ENCODE measurements around the gene PTH2. TPM values are rescaled to one million over a fixed set of nuclear protein-coding genes. Genes with fewer than 3 reads are reported as not detected.
A peak's percentile ranks its signal among the peaks of the same experiment; 100 is the strongest.

PTH2 gene
- total RNA-seq, 2 donors from 2014 or later: not detected

DNA sequence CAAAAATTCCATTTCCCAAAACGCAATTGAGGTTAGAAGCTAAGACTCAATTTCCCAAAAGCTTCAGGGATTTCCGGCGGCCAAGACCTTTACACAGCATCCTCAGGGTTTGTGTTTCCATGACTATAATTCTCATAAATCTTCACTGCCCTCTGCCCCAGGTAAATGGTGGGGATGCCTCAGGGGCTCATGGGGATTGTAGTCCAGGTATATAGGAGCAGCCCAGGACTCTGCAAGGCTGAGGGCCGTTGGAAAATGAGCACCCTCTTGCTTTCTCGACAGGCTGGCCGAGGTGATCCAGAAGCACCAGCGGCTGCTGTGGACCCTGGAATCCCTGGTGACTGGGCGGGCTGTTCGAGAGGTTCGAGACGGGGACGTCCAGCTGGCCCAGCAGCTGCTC is 36.1 kb upstream of the PTH2 start:
- TF ChIP-seq, protein P1, sequence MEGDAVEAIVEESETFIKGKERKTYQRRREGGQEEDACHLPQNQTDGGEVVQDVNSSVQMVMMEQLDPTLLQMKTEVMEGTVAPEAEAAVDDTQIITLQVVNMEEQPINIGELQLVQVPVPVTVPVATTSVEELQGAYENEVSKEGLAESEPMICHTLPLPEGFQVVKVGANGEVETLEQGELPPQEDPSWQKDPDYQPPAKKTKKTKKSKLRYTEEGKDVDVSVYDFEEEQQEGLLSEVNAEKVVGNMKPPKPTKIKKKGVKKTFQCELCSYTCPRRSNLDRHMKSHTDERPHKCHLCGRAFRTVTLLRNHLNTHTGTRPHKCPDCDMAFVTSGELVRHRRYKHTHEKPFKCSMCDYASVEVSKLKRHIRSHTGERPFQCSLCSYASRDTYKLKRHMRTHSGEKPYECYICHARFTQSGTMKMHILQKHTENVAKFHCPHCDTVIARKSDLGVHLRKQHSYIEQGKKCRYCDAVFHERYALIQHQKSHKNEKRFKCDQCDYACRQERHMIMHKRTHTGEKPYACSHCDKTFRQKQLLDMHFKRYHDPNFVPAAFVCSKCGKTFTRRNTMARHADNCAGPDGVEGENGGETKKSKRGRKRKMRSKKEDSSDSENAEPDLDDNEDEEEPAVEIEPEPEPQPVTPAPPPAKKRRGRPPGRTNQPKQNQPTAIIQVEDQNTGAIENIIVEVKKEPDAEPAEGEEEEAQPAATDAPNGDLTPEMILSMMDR (IDR thresholded peaks at IDR 0.05): no peak
- no peaks in the 10 kb centered on the region for H3K36me3 ChIP-seq
- no peaks in the 10 kb centered on the region for H3K27me3 ChIP-seq
- no peaks in the 10 kb centered on the region for H3K9me3 ChIP-seq
- no peak overlapping the region for H3K27ac ChIP-seq
- no peak overlapping the region for H3K9ac ChIP-seq (ENCODE audit: low read depth in 2 of 2, low read length in 2 of 2)
- intact Hi-C loops (cut with DNase I): no loop called here
- DNase-seq: no peak
- peaks cover under 1% of the 10 kb centered on the region for H3K4me1 ChIP-seq
- H3K4me3 ChIP-seq: no peak overlapping the region

DNA sequence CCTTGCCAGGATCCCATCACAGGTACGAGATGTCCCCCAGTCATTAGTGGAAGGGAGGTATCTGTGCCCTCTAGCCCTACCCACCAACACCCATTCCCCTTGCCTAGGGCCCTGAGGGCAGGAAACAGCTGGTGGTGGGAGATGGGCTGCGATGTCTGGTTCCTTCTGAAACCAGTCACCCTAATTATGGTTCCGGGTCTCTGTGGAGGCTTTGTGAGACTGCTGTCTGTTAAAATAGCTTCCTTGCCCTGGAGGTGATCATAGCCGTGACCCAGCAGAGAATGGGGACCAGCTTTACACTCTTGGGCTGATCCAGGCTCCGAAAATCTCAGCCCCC is 35.3 kb upstream of the PTH2 start:
- intact Hi-C loops (cut with DNase I): no loop called here
- no peak for DNase-seq
- Histone ChIP-seq H3K36me3 (no peaks in the 10 kb centered on the region), H3K4me3 (no peak overlapping the region), H3K9me3 (no peaks in the 10 kb centered on the region), H3K27me3 (no peaks in the 10 kb centered on the region), H3K4me1 (peaks cover 5% of the 10 kb centered on the region), H3K9ac (ENCODE audit: low read depth in 2 of 2, low read length in 2 of 2) (peak overlapping the region; percentile 14 to 58), H3K27ac (peak overlapping the region; percentile 44)
- TF ChIP-seq, protein P1 (IDR thresholded peaks at IDR 0.05): no peak

DNA sequence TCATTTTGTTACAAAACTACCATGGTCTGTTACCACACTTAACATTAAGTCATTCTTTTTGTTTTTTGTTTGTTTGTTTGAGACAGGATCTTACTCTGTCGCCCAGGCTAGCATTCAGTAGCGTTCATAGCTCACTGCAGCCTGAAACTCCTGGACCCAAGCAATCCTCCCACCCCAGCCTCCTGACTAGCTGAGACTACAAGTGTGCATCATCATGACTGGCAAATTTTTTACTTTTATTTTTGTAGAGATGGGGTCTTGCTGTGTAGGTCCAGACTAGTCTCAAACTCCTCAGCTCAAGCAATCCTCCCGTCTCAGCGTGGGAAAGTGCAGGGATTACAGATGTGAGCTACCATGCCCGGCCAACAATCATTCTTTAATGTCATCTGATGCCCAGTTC is 33.1 kb upstream of the PTH2 start:
- Histone ChIP-seq H3K9ac (ENCODE audit: low read depth in 2 of 2, low read length in 2 of 2) (no peak overlapping the region), H3K9me3 (no peaks in the 10 kb centered on the region), H3K4me3 (no peak overlapping the region), H3K36me3 (no peaks in the 10 kb centered on the region), H3K27ac (peak overlapping the region; percentile 18), H3K27me3 (no peaks in the 10 kb centered on the region), H3K4me1 (peaks cover 5% of the 10 kb centered on the region)
- intact Hi-C loops (cut with DNase I): no loop called here
- DNase-seq: no peak
- TF ChIP-seq, protein P1 (IDR thresholded peaks at IDR 0.05): no peak

DNA sequence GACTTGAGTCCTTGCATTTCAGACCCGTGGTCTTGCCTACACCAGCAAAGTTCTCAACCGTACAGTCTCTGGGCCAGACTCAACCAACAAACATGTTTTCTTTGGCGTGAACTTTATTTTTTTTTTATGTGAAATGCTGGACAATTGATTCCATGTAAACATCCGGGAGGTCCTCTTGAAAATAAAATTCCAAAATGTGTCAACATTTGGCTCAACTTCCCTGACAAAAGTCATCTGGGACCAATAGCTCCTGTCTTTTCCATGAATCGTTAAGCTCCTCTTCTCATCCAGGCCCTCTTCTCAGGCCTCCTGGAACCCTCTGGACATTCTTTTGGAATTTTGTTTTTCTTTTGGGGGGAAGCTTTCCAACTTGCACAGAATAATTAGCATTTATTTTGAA is 32.5 kb upstream of the PTH2 start:
- Histone ChIP-seq H3K27me3 (no peaks in the 10 kb centered on the region), H3K9me3 (no peaks in the 10 kb centered on the region), H3K9ac (ENCODE audit: low read depth in 2 of 2, low read length in 2 of 2) (no peak overlapping the region), H3K27ac (no peak overlapping the region), H3K4me1 (peaks cover 5% of the 10 kb centered on the region), H3K4me3 (no peak overlapping the region), H3K36me3 (no peaks in the 10 kb centered on the region)
- DNase-seq: no peak
- TF ChIP-seq, protein P1 (IDR thresholded peaks at IDR 0.05): no peak
- intact Hi-C loops (cut with DNase I): no loop called here

DNA sequence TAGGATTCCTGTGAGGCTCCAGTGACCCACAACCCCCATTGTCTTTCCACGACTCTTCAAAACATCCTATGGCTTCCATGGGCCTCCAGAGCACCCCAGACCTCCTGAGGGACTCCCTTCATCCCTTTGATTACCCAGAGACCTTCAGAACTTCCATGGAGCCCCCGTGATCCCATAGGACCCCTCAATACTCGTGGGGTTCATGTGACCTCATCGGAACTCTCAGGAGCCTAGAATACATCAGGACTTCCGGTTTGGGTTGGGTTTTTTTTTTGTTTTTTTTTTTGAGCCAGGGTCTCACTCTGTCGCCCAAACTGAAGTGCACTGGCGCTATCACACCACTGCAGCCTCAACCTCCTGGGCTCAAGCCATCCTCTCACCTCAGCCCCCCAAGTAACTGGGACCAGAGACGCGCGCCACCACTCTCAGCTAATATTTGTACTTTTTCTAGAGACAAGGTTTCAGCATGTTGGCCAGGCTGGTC is 30.6 kb upstream of the PTH2 start:
- Histone ChIP-seq H3K27me3 (no peaks in the 10 kb centered on the region), H3K9me3 (no peaks in the 10 kb centered on the region), H3K9ac (ENCODE audit: low read depth in 2 of 2, low read length in 2 of 2) (peak overlapping the region; percentile 75 to 99), H3K27ac (peak overlapping the region; percentile 92), H3K4me1 (peaks cover 5% of the 10 kb centered on the region), H3K4me3 (peak overlapping the region; percentile 52), H3K36me3 (no peaks in the 10 kb centered on the region)
- DNase-seq: no peak
- intact Hi-C loops (cut with DNase I): no loop called here
- TF ChIP-seq, protein P1 (IDR thresholded peaks at IDR 0.05): no peak
